GM15510 (cell line): ENCODE results near the gene ADH6.

Experiments
- POLR2A ChIP-seq: IDR thresholded peaks from 3 replicates; pipeline ENCODE4 v1.6.1; 2011; ENCODE audit warnings: borderline replicate concordance; ENCODE audit not compliant: insufficient read length; ENCODE audit errors: extremely low read depth

The ADH6 gene

GRCh38 chr4:99202536-99202935 lies 16.5 kb downstream of the ADH6 start:
- TF ChIP-seq POLR2A = no peak

- TF ChIP-seq POLR2A = no peak
Observed at GRCh38 chr4:99202094-99202493, 17.0 kb downstream of the ADH6 start.

- TF ChIP-seq POLR2A = no peak
Observed at GRCh38 chr4:99201690-99202089, 17.4 kb downstream of the ADH6 start.

GRCh38 chr4:99200138-99200537 lies 18.9 kb downstream of the ADH6 start:
- no peak for TF ChIP-seq POLR2A

- no peak for TF ChIP-seq POLR2A
Observed at GRCh38 chr4:99190336-99190735, 28.7 kb downstream of the ADH6 start.

GRCh38 chr4:99186029-99186428 lies 33.0 kb downstream of the ADH6 start:
- no peak for TF ChIP-seq POLR2A

GRCh38 chr4:99185581-99185980 lies 33.5 kb downstream of the ADH6 start:
- no peak for TF ChIP-seq POLR2A

GRCh38 chr4:99180382-99181070 lies 38.5 kb downstream of the ADH6 start:
- no peak for TF ChIP-seq POLR2A

- TF ChIP-seq POLR2A = no peak
Observed at GRCh38 chr4:99179626-99180025, 39.4 kb downstream of the ADH6 start.

GRCh38 chr4:99179178-99179577 lies 39.9 kb downstream of the ADH6 start:
- no peak for TF ChIP-seq POLR2A

GRCh38 chr4:99166544-99166943 lies 52.5 kb downstream of the ADH6 start:
- TF ChIP-seq POLR2A = no peak

- TF ChIP-seq POLR2A = no peak
Observed at GRCh38 chr4:99165978-99166377, 53.1 kb downstream of the ADH6 start.

GRCh38 chr4:99161373-99162099 lies 57.5 kb downstream of the ADH6 start:
- no peak for TF ChIP-seq POLR2A

GRCh38 chr4:99159699-99160098 lies 59.3 kb downstream of the ADH6 start:
- TF ChIP-seq POLR2A = no peak

- TF ChIP-seq POLR2A = no peak
Observed at GRCh38 chr4:99157478-99157935, 61.5 kb downstream of the ADH6 start.

GRCh38 chr4:99156992-99157391 lies 62.1 kb downstream of the ADH6 start:
- no peak for TF ChIP-seq POLR2A
